ENCODE results near the gene ARHGAP15.

Gene ARHGAP15

DNA sequence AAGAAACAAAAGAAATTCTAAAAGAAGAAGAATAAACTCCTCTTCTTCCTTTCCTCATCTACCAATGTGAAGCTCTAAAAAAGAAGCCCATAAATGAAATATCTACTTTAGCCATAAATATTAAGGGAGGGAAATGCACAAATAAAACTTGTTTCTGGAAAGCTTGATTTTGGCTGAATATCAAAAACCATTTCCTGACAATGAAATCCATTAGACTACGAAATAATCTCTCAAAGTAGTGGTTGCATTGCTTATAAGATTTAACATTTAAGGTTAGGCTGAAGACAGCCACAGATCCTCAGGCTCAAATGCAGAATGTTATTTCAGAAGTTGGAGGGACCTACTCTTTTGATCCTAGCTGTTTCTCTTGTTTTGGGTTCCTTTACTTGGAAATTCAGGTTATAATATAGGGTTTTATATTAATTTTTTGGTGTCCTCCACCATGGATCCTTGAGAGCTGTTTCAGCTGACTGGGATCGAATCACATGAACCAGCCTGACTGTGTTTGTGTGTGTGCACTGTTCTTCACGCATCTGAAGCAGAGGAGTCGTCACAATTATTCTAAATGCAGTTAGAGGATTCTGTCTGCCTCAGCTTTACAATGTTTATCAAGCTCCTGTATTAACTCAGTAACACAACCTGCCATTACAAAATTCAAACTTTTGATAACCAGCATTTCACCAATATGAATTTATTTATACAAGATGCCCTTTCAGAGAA, 474.8 kb downstream of the ARHGAP15 start:
- no peak for DNase-seq

DNA sequence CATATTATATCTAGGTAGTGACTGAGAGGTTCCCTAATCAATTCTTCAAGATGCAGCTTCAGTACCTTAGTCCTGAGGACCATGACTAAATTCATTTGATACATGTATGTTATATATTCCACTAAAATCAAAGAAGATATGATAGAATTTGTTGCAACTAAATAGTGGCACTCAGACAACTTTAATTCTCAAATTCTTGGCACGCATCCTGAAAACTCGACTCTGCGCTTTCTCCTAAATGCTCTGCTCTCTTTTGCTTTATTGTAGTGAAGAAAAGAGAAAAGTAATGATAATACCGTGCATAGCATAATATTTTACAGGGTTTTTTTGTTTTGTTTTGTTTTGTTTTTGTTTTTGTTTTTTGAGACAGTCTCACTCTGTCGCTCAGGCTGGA, 475.3 kb downstream of the ARHGAP15 start:
- no peak for DNase-seq

DNA sequence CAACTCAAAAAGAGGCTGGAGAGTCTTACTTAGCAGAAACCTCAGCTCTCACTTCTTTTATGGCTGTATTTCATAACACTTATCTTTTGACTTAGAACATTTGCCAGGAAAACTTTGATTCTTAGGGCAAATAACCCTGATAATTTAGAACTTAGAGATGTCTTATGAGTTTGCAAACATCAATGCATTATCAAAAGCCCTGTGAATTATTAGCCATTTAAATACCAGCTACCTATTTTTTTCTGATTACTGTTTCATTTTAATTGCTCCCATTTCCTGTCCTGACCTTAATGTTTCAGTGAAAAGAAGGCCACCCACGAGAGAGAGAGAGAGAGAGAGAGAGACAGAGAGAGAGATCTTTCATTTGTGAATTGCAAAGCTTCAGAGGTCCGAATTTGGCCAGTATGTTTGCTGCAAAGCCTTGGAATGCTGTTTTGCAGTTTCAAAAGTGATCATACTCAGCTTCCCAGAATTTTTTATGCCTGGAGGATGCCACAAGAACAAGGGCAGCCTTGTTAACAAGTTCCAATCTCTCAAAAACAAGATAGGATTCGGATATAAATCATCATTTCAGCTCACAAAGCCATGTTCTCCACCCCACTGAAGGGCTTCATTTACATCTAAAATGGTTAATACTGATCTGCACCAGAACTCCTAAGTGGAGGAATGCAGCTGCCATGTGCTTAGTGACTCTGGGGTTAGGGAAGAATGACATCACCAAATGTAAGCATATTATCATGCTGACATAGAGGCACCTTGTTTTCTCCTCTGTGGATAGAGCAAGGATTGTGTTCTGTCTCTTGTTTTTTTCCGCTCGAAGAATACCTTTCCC, 478.2 kb downstream of the ARHGAP15 start:
- DNase-seq: no peak

DNA sequence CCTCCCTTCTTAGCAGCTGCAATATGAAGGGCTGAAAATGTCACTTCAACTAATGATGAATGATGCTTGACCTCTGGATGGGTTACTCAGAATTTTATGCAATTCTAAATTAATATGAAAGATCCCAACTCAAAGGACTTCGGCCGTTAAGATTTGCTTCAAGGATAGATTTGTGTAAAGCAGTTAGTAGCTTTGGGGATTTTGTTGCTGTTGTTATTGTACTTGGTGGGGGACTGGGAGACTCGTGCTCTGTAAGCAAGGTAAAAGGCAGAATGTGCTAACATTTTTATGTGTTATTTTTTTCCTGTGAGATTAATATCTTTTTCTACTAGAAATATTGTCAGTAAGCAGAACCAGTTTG, 478.8 kb downstream of the ARHGAP15 start:
- no peak for DNase-seq

DNA sequence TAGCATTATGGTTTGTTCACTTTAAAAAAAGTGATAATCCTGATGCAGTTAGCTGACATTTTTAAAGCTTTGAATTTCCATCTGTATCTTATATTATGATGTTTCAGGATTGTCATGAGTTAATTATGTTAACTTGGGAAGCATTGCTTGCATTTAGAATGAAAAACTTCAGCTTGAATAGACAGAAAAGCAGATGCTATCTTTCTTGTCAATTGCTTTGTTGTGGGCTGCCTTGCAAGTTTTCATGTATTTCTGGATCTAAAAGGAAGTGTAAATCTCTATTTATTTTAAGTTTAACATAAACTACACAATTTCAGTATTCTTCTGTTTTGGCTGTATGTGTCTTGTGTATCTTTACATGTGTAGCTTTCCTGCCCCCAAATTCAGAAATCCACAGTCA, 479.5 kb downstream of the ARHGAP15 start:
- DNase-seq: no peak

DNA sequence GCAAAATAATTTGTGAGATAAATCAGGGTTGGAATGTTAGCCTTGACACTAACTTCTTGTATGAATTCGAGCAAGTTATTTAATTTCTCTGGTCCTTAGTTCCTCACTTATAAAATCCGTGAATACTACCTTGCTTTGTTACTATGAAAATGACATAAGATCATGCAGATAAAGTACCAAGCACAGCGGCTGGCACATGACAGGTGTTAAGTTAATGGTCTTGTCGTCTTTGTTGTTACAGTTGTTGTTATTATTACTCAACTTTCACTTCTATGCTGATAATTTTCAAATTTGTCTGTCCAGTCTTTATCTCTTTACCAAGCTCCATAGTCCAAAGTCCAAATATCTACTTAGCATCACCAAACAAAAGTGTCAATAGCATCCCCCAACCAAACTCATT, 482.1 kb downstream of the ARHGAP15 start:
- DNase-seq: no peak

DNA sequence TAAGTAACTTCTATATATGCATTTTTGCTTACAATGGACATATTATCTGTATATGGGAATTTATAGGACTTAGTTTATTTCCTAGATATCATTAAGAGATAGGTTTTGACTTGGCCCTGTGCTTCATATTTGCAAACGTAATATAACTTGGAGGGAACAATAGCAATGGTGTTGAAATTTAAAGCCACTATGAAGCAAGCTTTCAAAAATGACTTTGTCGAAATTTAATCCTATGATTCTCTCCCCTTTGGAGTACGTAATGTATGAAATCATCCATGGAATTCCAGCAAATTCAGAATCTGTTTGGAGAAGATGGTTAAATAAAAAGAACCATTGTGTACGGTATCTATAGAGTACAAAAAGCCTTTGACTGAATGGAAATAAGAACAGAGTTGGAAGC, 486.3 kb downstream of the ARHGAP15 start:
- DNase-seq: no peak

DNA sequence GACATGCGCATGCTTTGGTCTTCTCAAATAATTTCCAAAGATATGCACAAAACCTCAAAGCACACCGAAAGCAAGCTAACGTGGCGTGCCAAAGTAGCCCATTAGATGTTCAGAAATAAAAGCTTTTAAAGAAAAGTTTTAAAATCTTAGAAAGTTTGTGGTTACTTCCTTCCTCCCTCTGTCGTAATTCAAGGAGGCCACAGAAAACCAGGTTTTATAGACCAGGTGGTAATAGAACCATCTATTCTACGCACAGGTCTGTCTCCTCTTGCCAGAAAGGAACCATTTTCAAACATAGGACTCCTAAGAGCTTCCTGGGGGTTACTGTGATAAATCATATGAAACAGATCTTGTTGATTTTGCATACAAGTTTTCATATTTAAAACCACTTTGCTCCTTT, 487.2 kb downstream of the ARHGAP15 start:
- no peak for DNase-seq

DNA sequence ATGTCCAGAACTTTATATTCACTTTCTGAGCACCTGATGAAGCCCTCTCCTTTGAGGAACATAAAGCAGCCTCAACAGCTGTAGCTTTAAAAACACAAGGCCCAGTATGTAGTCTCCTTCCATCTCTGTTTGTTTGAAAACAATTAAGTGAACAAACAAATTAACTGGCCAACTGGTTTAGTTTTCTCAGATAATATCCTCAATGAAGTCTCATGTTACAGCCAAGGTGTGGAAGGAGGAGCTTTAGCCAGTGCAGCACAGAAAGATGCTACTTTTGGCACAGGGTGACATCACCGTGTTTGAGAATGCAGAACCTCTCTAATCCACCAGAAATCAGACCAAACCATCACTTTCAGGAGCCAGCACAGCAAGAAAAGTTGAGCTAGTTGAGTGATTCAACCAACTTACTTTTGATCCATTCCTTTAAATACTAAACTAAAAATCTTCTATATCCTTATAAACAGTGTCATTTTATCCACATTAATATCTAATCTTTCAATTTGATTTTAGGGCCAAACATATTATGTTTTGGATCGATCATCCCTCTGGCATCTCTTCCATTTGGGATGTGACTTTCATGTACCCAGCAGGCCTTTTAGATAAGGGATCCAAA, 488.7 kb downstream of the ARHGAP15 start:
- peak in 1 of 2 experiments; percentile 6 for DNase-seq

DNA sequence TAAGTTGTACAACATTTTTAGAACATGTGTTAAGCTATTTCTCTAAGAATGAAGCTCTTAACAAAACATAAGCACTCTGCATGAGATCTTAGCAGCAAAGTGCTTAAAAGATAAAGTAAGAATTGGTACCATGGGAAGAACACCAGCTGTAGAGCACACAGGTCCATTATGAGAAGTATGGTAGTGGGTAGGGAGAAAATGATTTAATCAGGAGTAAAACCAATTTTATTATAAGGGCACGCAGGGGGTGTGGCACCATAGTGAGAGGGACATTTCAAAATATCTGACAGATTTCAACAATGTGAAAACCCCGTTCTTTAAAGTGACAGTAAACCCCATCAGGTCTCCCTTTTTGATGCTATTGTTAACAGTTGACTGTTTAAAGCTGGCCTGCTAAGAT, 492.9 kb downstream of the ARHGAP15 start:
- DNase-seq: no peak

DNA sequence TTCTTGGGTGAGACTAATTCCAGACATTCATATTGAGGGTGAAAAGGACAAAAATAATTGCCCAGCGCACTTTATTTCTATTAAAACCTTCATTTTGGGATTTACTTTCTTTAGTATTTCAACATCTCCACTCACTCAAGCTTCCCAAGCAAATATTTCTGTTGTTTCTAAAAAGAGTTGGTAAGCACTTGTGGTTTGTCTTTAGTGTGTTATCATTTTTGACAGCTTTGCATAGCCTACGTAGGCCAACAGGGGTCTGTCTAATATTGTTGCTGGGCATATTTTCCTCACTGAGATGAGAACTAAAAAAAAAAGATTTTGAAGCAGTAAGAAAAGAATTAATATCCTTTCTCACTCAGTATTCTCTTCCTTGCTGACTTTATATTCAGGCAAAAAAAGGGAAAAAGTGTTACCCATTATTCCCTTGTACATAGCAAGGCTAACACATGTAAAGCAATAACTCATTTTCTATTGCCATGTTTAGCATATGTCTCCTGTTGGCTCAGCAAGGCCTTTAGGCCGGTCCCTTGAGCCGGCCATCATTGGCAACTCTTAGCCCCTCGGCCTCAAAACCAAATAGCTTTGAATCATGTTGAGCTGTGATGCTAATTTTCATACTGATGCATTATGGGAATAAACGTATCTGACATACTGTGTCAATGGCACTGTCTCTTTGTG, 494.2 kb downstream of the ARHGAP15 start:
- no peak for DNase-seq

DNA sequence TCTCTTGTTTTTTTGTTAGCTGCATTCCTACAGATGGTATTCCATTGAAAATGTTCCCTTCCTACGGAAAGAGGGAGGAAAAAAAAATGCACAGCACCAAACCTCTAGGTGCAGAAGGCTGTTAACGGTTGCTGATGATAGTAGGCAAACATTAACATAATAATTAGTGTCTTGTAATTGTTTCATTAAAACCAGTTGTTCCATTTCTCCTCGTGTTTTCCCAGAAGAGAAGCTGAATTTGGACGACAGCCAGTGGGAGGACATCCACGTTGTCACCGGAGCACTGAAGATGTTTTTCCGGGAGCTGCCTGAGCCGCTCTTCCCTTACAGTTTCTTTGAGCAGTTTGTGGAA, 494.7 kb downstream of the ARHGAP15 start:
- no peak for DNase-seq

DNA sequence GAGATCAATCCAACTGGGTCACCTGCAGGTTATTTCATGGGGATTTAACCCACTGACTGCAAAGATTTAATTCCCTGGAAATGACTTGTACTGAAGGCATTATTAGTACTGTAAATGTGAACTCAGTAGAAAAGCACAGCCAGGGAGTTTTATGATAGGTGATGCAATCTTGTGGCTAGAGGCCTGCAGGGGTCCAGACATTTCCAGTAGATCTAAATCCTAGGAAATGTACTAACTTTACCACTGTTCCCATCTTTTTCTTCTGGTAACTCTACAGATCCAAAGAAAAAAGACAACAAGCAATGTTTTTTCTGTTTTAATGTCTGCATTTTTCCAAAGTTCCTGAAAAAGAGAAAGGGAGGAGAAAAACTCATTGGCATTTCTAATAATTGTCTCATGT, 500.1 kb downstream of the ARHGAP15 start:
- no peak for DNase-seq

DNA sequence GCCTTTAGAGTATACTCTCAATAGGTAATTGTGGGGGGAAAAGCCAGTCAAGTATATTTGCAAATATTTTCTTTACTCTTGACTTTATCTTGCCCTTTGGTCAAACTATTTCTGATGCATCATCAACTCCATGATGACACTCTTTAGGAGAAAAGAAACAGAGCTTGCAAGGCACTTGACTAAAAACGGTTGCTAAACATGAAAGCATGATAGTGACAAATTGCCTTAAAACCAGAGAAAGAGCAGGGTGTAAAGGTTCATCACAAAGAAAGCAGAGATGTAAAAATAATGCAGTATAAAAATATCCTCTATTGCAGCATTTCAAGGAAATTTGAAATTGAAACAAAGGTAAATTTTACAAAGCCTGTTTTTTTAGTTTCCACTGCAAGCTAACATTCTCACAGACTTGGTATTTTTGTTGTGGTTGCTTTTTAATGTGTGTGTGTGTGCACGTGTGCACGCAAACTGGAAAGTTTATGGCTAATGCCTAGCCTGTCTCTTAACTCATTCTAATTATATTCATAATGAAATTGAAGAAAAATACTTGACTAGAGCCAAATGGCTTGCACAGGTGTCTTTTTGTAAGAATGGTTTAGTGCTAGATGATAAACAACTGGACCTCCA, 503.6 kb downstream of the ARHGAP15 start:
- no peak for DNase-seq

DNA sequence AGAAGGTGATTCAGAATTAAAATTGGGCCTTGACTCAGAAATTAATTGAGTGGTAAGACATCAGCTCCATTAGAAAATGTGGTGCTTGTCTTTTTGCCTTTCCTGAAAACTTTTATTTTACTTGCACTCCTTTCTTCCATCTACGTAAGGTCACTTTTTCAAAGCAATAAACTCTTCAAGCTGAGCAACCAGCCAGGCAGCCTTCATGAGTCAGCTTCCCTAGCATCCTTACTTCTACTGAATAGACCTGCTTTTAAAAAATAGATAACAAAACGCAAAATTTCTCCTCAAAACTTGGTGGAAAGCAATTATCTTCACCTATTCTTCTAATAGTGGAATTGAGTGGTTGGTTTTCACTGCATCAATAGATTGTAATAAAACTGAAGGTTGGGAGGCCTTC, 504.2 kb downstream of the ARHGAP15 start:
- DNase-seq: no peak

DNA sequence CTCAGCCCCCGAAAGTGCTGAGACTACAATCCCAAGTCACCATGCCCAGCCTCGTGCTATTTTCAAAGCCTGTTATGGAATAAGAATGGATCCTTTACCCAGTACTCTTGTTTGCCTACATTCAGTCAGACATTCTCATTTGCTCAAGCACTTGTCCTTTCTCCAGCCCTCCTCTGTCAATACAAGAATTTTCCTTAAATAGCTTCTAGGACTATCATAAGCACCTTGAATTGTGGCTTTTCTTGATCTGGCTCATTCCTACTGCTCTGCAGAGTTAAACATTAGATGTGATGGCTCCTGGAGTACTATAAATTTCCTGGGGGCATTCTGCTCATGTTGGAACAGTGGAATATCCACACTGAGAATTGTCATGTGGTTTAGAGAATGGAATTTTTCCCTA, 506.1 kb downstream of the ARHGAP15 start:
- DNase-seq: no peak

DNA sequence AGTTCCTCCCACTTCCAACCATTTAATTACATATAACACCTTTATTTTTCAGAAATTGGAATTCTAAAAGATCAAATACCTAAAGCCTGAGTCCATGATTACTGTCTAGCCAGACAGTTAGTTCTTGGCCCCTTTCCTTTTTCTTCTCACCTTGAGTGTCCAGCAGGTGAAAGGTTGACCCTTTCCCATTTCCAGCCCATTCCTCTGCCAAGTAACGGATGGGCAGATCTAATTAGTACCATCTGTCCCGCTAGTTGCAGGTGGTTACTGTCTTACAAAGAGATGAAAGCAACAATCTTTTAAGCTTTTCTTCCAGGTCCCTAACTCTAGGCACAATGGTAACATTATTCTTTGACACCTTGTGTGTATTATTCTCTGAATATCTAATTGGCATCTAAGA, 506.7 kb downstream of the ARHGAP15 start:
- DNase-seq: no peak

DNA sequence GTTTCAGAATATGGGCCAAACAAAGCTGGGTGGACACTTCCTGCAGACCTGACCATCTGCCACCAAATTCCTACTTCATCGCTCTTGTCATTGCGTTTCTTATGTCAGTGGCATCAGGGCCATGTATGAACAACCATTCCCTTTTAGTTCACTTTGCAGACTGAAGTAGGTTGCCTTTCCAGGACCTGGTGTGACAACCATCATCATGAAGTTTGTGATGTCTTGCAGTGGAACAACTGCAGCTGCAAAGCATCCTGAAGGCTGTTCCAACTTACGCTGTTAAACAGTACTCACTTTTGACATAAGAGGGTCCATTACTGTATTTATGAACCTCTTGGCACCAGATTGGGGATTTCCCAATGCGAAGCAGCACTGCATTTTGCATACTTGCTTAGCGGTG, 511.6 kb downstream of the ARHGAP15 start:
- no peak for DNase-seq

DNA sequence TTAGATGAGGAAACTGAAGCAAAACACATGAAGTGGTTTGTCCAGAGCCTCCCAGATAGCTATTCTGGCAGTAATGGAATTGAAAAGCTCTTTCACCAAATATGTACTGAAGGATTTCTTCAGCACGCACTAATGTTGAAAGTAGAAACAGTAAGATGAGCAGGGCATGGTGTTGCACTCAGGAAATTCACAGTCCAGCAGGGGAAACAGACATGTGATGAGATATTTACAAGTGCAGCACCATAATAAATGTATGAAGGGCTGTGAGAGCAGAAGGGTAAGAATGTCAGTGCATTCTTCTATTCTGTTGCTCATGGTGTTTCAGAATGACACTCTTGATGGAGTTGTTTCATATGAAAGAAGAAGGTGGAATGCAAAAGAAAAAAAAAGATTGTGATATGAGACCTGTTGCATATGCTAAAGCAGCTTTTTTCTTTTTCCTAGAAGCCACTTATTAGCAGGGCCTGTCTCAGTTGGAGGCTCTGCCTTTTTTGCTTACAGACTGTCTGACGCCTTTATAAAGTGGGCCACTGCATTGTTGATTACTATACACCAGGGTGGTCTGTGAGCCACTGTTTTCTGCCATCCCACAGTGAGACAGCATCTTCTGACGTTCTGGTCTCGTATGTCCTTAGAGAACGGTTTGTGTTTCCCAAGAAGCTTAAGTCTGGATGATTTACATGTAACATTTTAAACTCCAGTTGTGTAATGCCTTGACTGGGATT, 516.9 kb downstream of the ARHGAP15 start:
- no peak for DNase-seq

DNA sequence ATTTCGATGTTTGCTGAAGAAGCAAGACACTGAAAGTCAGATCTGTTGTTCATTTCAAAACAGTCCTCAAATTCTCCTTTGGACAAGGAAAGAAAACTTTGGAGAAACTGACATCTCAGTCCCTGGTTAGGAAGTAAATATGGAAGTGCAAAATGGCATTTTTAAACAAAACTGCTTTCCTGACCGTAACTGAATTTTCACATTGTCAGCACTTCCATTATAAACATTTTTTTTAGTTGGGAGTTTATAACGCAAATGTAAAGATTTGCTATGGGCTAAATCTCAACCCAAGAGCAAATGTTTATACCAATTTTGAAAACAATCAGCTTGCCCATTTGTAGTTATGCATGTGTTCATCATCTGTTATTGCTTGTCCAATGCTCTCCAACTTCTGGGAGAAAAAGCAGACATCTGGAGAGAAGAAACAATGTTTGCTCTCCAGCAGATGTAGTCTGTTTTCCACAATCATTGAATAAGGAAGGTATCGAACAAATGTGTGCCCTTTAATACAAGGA, 520.1 kb downstream of the ARHGAP15 start:
- DNase-seq: no peak

DNA sequence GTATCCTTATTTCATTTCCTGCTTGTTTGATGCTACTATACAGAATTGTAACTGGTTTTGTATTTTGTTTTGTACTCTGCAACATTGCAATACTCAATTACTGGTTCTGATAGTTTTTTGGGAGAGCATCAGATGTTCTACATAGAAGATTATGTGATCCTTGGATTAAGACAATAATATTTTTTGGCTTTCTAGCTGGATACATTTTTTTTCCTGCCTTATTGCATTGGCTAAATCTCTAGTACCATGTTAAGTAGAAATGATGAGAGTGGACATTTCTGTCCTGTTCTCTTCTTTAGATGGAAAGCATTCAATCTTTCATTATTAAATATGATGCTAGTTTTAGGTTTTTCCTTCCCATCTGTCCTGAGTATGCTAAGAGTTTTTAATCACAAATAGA, 523.5 kb downstream of the ARHGAP15 start:
- DNase-seq: no peak

DNA sequence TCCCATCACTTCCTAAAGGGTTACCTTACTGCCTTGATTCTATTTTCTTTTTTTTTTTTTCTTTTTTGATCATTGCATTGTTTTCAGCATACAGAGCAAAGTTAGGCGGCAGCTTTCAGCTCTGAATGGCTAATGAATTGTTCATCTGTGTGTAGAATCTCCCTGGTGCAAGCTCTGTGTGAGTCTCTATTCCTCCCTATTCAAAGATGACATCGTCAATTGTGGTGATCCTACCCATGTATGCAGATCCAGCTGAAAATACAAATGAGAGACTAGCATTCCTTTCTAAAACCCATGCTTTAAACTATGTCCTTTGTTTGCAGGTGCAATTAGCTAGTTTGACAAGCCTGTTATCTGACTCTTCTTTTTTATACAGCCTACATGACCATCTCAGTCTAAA, 539.0 kb downstream of the ARHGAP15 start:
- DNase-seq: no peak
